ENCODE results near the gene EIF3D. TPM values are rescaled to one million over a fixed set of nuclear protein-coding genes. Genes with fewer than 3 reads are reported as not detected.

EIF3D gene
- total and polyA plus RNA-seq, 2 of the 8 experiments (the other 6 are each of a cell fraction or from before 2014, with no cell fraction given): 195 to 408 TPM

DNA sequence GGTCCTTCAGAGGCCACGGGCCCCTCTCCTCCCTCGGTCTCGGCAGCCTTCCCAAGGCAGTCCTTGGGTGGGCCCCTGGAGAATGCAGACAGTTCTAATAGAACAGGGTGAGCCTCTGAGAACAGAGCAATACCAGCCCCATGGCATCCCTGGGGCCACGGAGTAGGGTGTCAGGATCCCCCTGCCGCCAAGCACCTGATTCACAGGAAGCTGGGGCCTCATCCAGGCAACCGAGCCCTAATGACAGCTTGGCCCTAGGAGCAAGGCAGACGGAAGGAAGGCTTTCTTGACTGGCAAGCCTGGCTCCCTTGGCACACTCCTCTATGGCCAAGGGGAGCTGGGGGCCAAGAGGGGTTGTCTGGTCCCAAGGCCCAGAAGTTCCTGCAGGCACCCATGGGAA is 62.7 kb downstream of the EIF3D start:
- Histone ChIP-seq H3K18ac (ENCODE audit: extremely low read depth, low read length) (no peak overlapping the region), H4K5ac (ENCODE audit: insufficient read length, low read depth, low read length) (no peak overlapping the region), H2AK5ac (ENCODE audit: low read depth, low read length) (no peak overlapping the region), H2BK12ac (ENCODE audit: low read depth, low read length) (no peak overlapping the region), H3K27ac (ENCODE audit: low read depth, low read length) (no peak overlapping the region), H2BK5ac (ENCODE audit: low read depth, low read length) (no peak overlapping the region), H2AFZ (ENCODE audit: low read length) (no peak overlapping the region), H3K4me2 (ENCODE audit: insufficient read depth in 1 of 2, low read depth in 2 of 2, low read length in 2 of 2) (no peak overlapping the region), H3K23me2 (ENCODE audit: low read depth, low read length) (no peaks in the 10 kb centered on the region), H2BK15ac (ENCODE audit: low read length) (no peak overlapping the region), H3K79me2 (ENCODE audit: control insufficient read depth in 1 of 2, insufficient read depth in 2 of 2, low read length in 2 of 2) (no peaks in the 10 kb centered on the region), H3K27me3 (replicated peaks in 1 of 4; ENCODE audit: control insufficient read depth in 3 of 4, extremely low read depth in 1 of 4, insufficient read depth in 3 of 4, low read length in 3 of 4) (no peaks in the 10 kb centered on the region), H2BK20ac (ENCODE audit: low read length) (no peak overlapping the region), H3K14ac (ENCODE audit: insufficient read length) (no peak overlapping the region), H3K9ac (replicated peaks in 1 of 4; ENCODE audit: extremely low read depth in 1 of 4, low read depth in 3 of 4, low read length in 3 of 4) (no peak overlapping the region), H4K20me1 (replicated peaks in 1 of 2; ENCODE audit: control insufficient read depth in 1 of 2, insufficient read depth in 2 of 2, low read length in 2 of 2) (no peaks in the 10 kb centered on the region), H3K9me3 (ENCODE audit: insufficient read depth in 2 of 2, low read depth in 1 of 2, low read length in 1 of 2) (no peaks in the 10 kb centered on the region), H4K8ac (ENCODE audit: extremely low read depth, insufficient read depth, low read length) (no peak overlapping the region), H3K4me3 (ENCODE audit: extremely low read depth in 1 of 4, insufficient read depth in 2 of 4, low read depth in 3 of 4, low read length in 4 of 4) (no peak overlapping the region), H3K23ac (ENCODE audit: insufficient read length) (no peak overlapping the region), H4K91ac (replicated peaks; ENCODE audit: insufficient read length, low read length) (no peak overlapping the region), H3K4me1 (replicated peaks in 1 of 4; ENCODE audit: control insufficient read depth in 3 of 4, insufficient read depth in 4 of 4, low read length in 3 of 4) (peaks cover 0 to 10% (median 6%) of the 10 kb centered on the region in 4 experiments; a peak in 5 of 7 replicates), H3K79me1 (ENCODE audit: low read depth, low read length) (no peaks in the 10 kb centered on the region; the same call in 1 of the 2 replicates), H2BK120ac (replicated peaks; ENCODE audit: low read depth, low read length) (no peak overlapping the region), H3K36me3 (ENCODE audit: control insufficient read depth in 2 of 4, insufficient read depth in 4 of 4, low read length in 3 of 4) (0 out of 8 replicates have a peak, but pooled peaks cover 0 to 3% (median 0%) of the 10 kb centered on the region in 4 experiments), H3K56ac (replicated peaks; ENCODE audit: insufficient read length, low read depth, low read length) (no peak overlapping the region), H3K4ac (replicated peaks; ENCODE audit: insufficient read length, low read depth, low read length) (no peak overlapping the region)
- WGBS, 2 experiments (ENCODE audit: extremely low coverage in 1 of 2, insufficient coverage in 1 of 2, insufficient read length in 1 of 2, insufficient replicate concordance in 2 of 2, low coverage in 1 of 2, low lambda C conversion rate in 2 of 2, missing lambda C conversion rate in 1 of 2): 90% methylated on average over 7 of the region's 7 CpGs; no CpG with 5 or more reads in 1 of the 2 experiments
- FAIRE-seq (no peak), DNase-seq (ENCODE audit: low read depth in 1 of 2, low spot score in 2 of 2) (no peak)
- ChIA-PET POLR2A (ENCODE audit: partially characterized antibody) (interaction anchor here (0.6 to 2.8 kb wide), 10 partner anchors 9 to 150 kb away, joined by 3 to 12 read pairs (median 4); no protein-coding TSS in a partner anchor), CTCF (ENCODE audit: partially characterized antibody) (interaction anchor here (0.6 to 6.8 kb wide), 11 partner anchors 11 to 179 kb away, joined by 3 to 78 read pairs (median 4); no protein-coding TSS in a partner anchor)
- TF ChIP-seq SIRT6 (IDR thresholded peaks at IDR 0.05; ENCODE audit: low read length) (no peak), MAFK (IDR thresholded peaks at IDR 0.05; ENCODE audit: low read depth, low read length) (no peak), TAF7 (optimal IDR thresholded peaks at IDR 0.05; ENCODE audit: borderline replicate concordance, low read depth, low read length) (no peak), POU5F1 (IDR thresholded peaks at IDR 0.05; ENCODE audit: low read depth, low read length) (no peak), TCF12 (IDR thresholded peaks at IDR 0.05; ENCODE audit: low read depth, low read length) (no peak), KDM4A (IDR thresholded peaks at IDR 0.05; ENCODE audit: low read depth, low read length, severe bottlenecking) (no peak), CBX5 (IDR thresholded peaks at IDR 0.05; ENCODE audit: low read depth, low read length) (no peak), TBP (IDR thresholded peaks at IDR 0.05; ENCODE audit: low read depth, low read length) (no peak), GTF2F1 (IDR thresholded peaks at IDR 0.05; ENCODE audit: borderline replicate concordance, low read depth, low read length) (no peak), POLR2AphosphoS5 (IDR thresholded peaks at IDR 0.05; ENCODE audit: low read depth, low read length) (no peak), ZNF274 (IDR thresholded peaks at IDR 0.05; ENCODE audit: borderline replicate concordance, extremely low read depth, low read length) (no peak), RFX5 (IDR thresholded peaks at IDR 0.05; ENCODE audit: borderline replicate concordance, low read depth, low read length) (no peak), BCL11A (IDR thresholded peaks at IDR 0.05; ENCODE audit: low read depth in 2 of 2, low read length in 2 of 2) (no peak), SIX5 (IDR thresholded peaks at IDR 0.05; ENCODE audit: low read depth, low read length) (no peak)
- TF ChIP-seq, protein P1, sequence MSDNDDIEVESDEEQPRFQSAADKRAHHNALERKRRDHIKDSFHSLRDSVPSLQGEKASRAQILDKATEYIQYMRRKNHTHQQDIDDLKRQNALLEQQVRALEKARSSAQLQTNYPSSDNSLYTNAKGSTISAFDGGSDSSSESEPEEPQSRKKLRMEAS (IDR thresholded peaks at IDR 0.05): no peak
